ENCODE data around the gene SPATS2.
"Not testable (repeated sequence)": the region's sequence is repeated elsewhere in the genome, so short reads cannot be mapped to it uniquely, and the experiment has no call there.

Gene SPATS2
- 6.0 to 7.8 (median 6.4) reads per million in 3 donors for total RNA-seq

DNA sequence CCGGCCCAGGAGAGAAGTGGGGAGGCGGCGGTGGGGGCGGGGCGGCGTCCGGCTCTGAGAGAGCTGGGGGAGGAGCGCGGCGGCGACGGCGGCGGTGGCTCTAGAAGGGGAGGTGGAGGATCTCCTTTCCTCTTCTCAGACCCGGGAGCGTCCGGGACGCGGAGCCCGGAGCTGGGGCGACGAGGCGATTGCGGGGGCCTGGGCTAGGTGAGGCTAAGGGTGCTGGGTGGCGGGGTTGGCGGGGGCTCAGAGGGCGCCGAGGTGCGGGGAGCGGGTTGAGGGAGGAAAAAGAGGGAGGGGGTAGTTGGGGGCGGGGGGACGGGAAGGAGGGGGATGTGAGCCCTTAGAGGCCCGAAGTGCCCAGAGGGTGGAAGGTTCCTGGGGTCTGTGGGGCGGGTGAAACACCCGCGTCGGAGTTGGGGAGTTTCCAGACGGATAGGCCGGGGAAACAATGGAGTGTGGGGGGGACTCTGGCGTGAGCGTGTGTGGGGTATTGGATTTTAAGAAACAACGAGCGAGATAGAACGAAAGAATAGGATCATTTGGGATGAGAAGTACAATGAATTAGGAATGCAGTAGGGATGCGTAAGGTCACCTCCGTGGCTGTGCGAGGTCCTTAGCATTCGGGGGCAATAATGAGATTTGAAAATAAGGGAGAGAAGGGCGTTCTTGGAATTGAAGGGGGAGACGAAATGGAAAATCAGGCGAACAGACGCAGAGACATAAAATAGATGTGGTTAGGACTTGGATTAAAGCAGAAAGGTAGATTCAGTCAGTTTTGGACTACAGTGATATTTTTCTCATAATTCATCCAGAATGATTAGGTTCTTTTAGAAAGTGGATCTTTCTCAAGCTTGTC is at the start of gene SPATS2:
SPATS2 (plus strand) TSS at position 82 of the 859 bp plus-strand sequence. CDS start 93,551 bp downstream, outside the sequence.
- DNase-seq = no peak
- no peaks in the 10 kb centered on the region for H3K9me3 ChIP-seq (ENCODE audit: control insufficient read depth, low read length)
- peaks cover 4% of the 10 kb centered on the region for H3K4me1 ChIP-seq (ENCODE audit: control insufficient read depth, insufficient read depth, low read length, poor library complexity, severe bottlenecking)
- H3K27me3 ChIP-seq (replicated peaks; ENCODE audit: control insufficient read depth, insufficient read depth, low read length, poor library complexity, severe bottlenecking) = no peaks in the 10 kb centered on the region
- H3K27ac ChIP-seq (ENCODE audit: insufficient read depth, low read length, poor library complexity, severe bottlenecking) = peak within 1 kb of the TSS; percentile 82
- H3K4me3 ChIP-seq (ENCODE audit: insufficient read depth, low read depth, low read length, poor library complexity, severe bottlenecking) = peak within 1 kb of the TSS; percentile 97
- H3K36me3 ChIP-seq (ENCODE audit: control insufficient read depth, insufficient read depth, low read length) = no peaks in the 10 kb centered on the region

DNA sequence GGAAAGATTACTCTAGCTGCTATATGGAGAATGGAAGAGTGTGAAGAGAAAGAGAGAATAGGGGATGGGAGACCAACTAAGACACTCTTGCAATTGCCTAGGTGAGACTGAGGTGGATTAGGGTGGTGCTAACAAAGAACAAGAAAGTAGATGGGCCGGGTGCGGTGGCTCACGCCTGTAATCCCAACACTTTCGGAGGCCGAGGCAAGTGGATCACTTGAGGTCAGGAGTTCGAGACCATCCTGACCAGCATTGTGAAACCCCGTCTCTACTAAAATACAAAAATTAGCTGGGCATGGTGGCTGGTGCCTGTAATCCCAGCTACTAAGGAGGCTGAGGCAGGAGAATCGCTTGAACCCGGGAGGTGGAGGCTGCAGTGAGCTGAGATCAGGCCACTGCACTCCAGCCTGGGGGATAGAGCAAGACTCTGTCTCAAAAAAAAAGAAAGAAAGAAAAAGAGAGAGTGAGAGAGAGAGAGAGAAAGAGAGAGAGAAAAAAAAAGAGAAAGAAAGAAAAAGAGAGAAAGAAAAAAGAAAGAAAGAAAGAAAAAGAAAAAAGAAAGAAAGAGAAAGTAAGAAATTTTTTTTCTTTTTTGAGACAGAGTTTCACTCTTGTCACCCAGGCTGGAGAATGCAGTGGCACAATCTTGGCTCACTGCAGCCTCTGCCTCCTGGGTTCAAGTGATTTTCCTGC is 46.7 kb upstream of the SPATS2 start:
- not testable (repeated sequence) for H3K27me3 ChIP-seq (replicated peaks; ENCODE audit: control insufficient read depth, insufficient read depth, low read length, poor library complexity, severe bottlenecking); H3K9me3 ChIP-seq (ENCODE audit: control insufficient read depth, low read length); H3K27ac ChIP-seq (ENCODE audit: insufficient read depth, low read length, poor library complexity, severe bottlenecking); DNase-seq; H3K36me3 ChIP-seq (ENCODE audit: control insufficient read depth, insufficient read depth, low read length); H3K4me3 ChIP-seq (ENCODE audit: insufficient read depth, low read depth, low read length, poor library complexity, severe bottlenecking); H3K4me1 ChIP-seq (ENCODE audit: control insufficient read depth, insufficient read depth, low read length, poor library complexity, severe bottlenecking)

DNA sequence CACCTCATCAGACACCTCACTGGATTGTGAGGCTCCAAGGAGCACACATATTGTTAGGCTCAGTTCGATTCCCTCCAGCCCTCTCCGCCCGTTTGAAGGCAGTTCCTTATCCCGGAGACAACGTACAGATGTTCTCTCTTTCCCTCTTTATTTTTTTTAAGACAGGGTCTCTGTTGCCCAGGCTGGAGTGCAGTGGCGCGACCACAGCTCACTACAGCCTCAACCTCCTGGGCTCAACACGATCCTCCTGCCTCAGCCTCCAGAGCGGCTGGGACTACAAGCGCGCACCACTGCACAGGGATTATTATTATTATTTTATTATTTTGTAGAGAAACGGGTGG is 44.9 kb upstream of the SPATS2 start:
- H3K27ac ChIP-seq (ENCODE audit: insufficient read depth, low read length, poor library complexity, severe bottlenecking) = peak overlapping the region; percentile 50

DNA sequence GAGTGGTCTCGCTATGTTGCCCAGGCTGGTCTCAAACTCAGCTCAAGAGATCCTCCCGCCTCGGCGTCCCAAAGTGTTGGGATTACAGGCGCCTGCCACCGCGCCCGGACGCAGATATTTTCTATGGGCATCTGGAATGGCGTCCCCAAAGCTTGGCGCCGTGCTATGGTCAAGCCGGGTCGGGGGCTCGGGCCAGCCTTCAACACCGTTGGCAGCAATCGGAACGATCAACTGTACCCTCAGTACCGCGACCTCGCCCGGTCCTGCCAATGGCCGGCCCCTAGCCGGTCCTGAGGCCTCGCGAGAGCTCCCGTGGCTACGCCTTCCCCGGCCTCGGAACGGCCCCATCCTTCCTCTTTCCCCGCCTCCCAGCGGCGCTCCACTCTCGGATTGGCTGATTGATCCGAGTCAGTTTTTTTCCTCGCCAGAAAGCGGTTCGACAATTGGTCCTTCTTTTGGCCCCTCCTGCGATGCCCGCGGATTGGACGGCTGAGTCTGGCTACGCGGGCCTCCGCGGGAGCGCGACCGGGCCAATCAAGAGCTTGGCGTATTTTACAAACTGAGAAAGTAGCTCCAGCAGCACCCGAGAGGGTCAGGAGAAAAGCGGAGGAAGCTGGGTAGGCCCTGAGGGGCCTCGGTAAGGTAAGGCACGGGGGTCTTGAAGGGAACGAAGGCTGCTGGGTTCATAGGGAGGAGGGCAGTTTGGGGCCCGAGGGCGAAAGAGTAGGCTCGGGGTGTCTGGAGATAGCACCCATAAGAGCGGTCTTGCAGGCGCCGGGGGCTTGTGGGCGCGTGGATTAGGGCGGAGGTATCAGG is 44.3 kb upstream of the SPATS2 start, which contains the start of gene TROAP:
TROAP (plus strand) TSS at position 548 of the 816 bp plus-strand sequence. CDS start 354 bp downstream, outside the sequence.
- Histone ChIP-seq H3K27me3 (replicated peaks; ENCODE audit: control insufficient read depth, insufficient read depth, low read length, poor library complexity, severe bottlenecking) (no peaks in the 10 kb centered on the region), H3K27ac (ENCODE audit: insufficient read depth, low read length, poor library complexity, severe bottlenecking) (peak within 1 kb of the TSS; percentile 50), H3K4me3 (ENCODE audit: insufficient read depth, low read depth, low read length, poor library complexity, severe bottlenecking) (peak within 1 kb of the TSS; percentile 62), H3K9me3 (ENCODE audit: control insufficient read depth, low read length) (no peaks in the 10 kb centered on the region), H3K36me3 (ENCODE audit: control insufficient read depth, insufficient read depth, low read length) (no peaks in the 10 kb centered on the region), H3K4me1 (ENCODE audit: control insufficient read depth, insufficient read depth, low read length, poor library complexity, severe bottlenecking) (peaks cover 4% of the 10 kb centered on the region)
- DNase-seq = peak; percentile 90 to 96 (median 95)

More for the DNA sequence above, 44.9 kb upstream of the SPATS2 start:
- peak overlapping the region; percentile 62 for H3K4me3 ChIP-seq (ENCODE audit: insufficient read depth, low read depth, low read length, poor library complexity, severe bottlenecking)
- no peak for DNase-seq
- H3K27me3 ChIP-seq (replicated peaks; ENCODE audit: control insufficient read depth, insufficient read depth, low read length, poor library complexity, severe bottlenecking) = no peaks in the 10 kb centered on the region
- no peaks in the 10 kb centered on the region for H3K9me3 ChIP-seq (ENCODE audit: control insufficient read depth, low read length)
- peaks cover 4% of the 10 kb centered on the region for H3K4me1 ChIP-seq (ENCODE audit: control insufficient read depth, insufficient read depth, low read length, poor library complexity, severe bottlenecking)
- H3K36me3 ChIP-seq (ENCODE audit: control insufficient read depth, insufficient read depth, low read length) = no peaks in the 10 kb centered on the region

GRCh38 chr12:49323524-49324097 is 43.7 kb upstream of the SPATS2 start:
- DNase-seq = no peak
- no peaks in the 10 kb centered on the region for H3K9me3 ChIP-seq (ENCODE audit: control insufficient read depth, low read length)
- H3K27ac ChIP-seq (ENCODE audit: insufficient read depth, low read length, poor library complexity, severe bottlenecking) = no peak overlapping the region
- H3K4me3 ChIP-seq (ENCODE audit: insufficient read depth, low read depth, low read length, poor library complexity, severe bottlenecking) = peak overlapping the region; percentile 62
- H3K36me3 ChIP-seq (ENCODE audit: control insufficient read depth, insufficient read depth, low read length) = no peaks in the 10 kb centered on the region
- H3K27me3 ChIP-seq (replicated peaks; ENCODE audit: control insufficient read depth, insufficient read depth, low read length, poor library complexity, severe bottlenecking) = no peaks in the 10 kb centered on the region
- peaks cover 4% of the 10 kb centered on the region for H3K4me1 ChIP-seq (ENCODE audit: control insufficient read depth, insufficient read depth, low read length, poor library complexity, severe bottlenecking)

DNA sequence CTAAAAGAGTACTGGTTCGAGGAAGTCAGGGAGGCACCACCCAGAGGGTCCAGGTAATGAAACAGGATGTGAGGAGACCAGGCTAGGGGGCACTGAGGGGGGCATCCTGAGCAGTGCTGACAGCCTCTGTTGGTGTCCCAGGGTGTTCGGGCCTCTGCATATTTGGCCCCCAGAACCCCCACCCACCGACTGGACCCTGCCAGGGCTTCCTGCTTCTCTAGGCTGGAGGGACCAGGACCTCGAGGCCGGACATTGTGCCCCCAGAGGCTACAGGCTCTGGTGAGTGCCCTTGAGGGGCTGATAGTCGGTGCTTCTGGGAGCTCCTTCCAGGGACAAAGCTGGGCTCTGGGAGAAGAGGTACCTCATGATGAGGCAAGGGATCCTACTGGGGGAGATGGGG is 41.7 kb upstream of the SPATS2 start:
- Histone ChIP-seq H3K27me3 (replicated peaks; ENCODE audit: control insufficient read depth, insufficient read depth, low read length, poor library complexity, severe bottlenecking) (no peaks in the 10 kb centered on the region), H3K4me3 (ENCODE audit: insufficient read depth, low read depth, low read length, poor library complexity, severe bottlenecking) (no peak overlapping the region), H3K4me1 (ENCODE audit: control insufficient read depth, insufficient read depth, low read length, poor library complexity, severe bottlenecking) (peaks cover 4% of the 10 kb centered on the region), H3K9me3 (ENCODE audit: control insufficient read depth, low read length) (no peaks in the 10 kb centered on the region), H3K27ac (ENCODE audit: insufficient read depth, low read length, poor library complexity, severe bottlenecking) (no peak overlapping the region), H3K36me3 (ENCODE audit: control insufficient read depth, insufficient read depth, low read length) (no peaks in the 10 kb centered on the region)
- no peak for DNase-seq

- no peak for DNase-seq
- Histone ChIP-seq H3K9me3 (ENCODE audit: control insufficient read depth, low read length) (no peaks in the 10 kb centered on the region), H3K27ac (ENCODE audit: insufficient read depth, low read length, poor library complexity, severe bottlenecking) (no peak overlapping the region), H3K27me3 (replicated peaks; ENCODE audit: control insufficient read depth, insufficient read depth, low read length, poor library complexity, severe bottlenecking) (peaks cover 3% of the 10 kb centered on the region), H3K4me3 (ENCODE audit: insufficient read depth, low read depth, low read length, poor library complexity, severe bottlenecking) (no peak overlapping the region), H3K4me1 (ENCODE audit: control insufficient read depth, insufficient read depth, low read length, poor library complexity, severe bottlenecking) (peaks cover 4% of the 10 kb centered on the region), H3K36me3 (ENCODE audit: control insufficient read depth, insufficient read depth, low read length) (no peaks in the 10 kb centered on the region)
Observed at GRCh38 chr12:49327368-49327767, 39.9 kb upstream of the SPATS2 start.

DNA sequence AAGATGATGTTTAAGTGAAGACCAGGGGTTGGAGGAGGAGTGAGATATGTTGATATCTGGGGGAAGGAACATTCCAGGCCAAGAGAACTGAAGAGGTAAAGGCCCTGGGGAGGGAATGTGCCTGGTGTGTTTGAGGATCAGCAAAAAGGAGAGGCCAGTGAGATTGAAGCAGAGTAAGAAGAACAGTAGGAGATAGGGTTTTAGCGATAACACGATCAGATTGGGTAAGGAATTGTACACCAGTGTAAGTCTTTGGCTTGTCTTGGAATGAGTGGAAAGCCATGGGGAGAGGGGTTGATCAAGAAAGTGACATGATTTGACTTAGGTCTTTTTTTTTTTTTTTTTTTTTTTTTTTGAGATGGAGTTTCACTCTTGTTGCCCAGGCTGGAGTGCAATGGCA is 39.4 kb upstream of the SPATS2 start:
- Histone ChIP-seq H3K4me3 (ENCODE audit: insufficient read depth, low read depth, low read length, poor library complexity, severe bottlenecking) (no peak overlapping the region), H3K4me1 (ENCODE audit: control insufficient read depth, insufficient read depth, low read length, poor library complexity, severe bottlenecking) (peaks cover 4% of the 10 kb centered on the region), H3K36me3 (ENCODE audit: control insufficient read depth, insufficient read depth, low read length) (no peaks in the 10 kb centered on the region), H3K27ac (ENCODE audit: insufficient read depth, low read length, poor library complexity, severe bottlenecking) (no peak overlapping the region), H3K27me3 (replicated peaks; ENCODE audit: control insufficient read depth, insufficient read depth, low read length, poor library complexity, severe bottlenecking) (peaks cover 3% of the 10 kb centered on the region), H3K9me3 (ENCODE audit: control insufficient read depth, low read length) (no peaks in the 10 kb centered on the region)
- no peak for DNase-seq

DNA sequence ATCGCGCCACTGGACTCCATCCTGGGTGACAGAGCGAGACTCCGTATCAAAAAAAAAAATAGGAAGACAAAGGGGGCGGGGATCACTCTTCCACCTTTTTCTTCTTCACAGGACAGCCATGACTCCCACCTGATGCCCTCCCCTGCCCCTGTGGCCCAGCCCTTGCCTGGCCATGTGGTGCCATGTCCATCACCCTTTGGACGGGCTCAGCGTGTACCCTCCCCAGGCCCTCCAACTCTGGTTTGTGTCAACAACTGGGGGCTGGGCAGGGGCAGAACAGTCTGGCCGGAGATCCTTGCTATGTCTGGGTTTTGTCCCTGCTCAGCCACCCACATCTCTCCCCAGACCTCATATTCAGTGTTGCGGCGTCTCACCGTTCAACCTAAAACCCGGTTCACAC is 38.4 kb upstream of the SPATS2 start:
- H3K36me3 ChIP-seq (ENCODE audit: control insufficient read depth, insufficient read depth, low read length) = no peaks in the 10 kb centered on the region
- H3K4me3 ChIP-seq (ENCODE audit: insufficient read depth, low read depth, low read length, poor library complexity, severe bottlenecking) = no peak overlapping the region
- H3K27ac ChIP-seq (ENCODE audit: insufficient read depth, low read length, poor library complexity, severe bottlenecking) = no peak overlapping the region
- no peak for DNase-seq
- H3K9me3 ChIP-seq (ENCODE audit: control insufficient read depth, low read length) = no peaks in the 10 kb centered on the region
- no peaks in the 10 kb centered on the region for H3K4me1 ChIP-seq (ENCODE audit: control insufficient read depth, insufficient read depth, low read length, poor library complexity, severe bottlenecking)
- peaks cover 3% of the 10 kb centered on the region for H3K27me3 ChIP-seq (replicated peaks; ENCODE audit: control insufficient read depth, insufficient read depth, low read length, poor library complexity, severe bottlenecking)
